Measurements from ENCODE around the gene CALY.
A peak's percentile ranks its signal among the peaks of the same experiment; 100 is the strongest.
"Not testable (repeated sequence)": the region's sequence is repeated elsewhere in the genome, so short reads cannot be mapped to it uniquely, and the experiment has no call there.

CALY gene

GRCh38 chr10:133329491-133330202, 7.0 kb downstream of the CALY start:
- ATAC-seq (peak; percentile 97), DNase-seq (peak; percentile 91)

GRCh38 chr10:133328358-133329343, 8.0 kb downstream of the CALY start:
- DNase-seq (no peak), ATAC-seq (no peak)

- ATAC-seq (no peak), DNase-seq (no peak)
Measured at GRCh38 chr10:133327651-133328357, 8.9 kb downstream of the CALY start.

GRCh38 chr10:133326745-133327650, 9.7 kb downstream of the CALY start:
- DNase-seq (no peak), ATAC-seq (no peak)

GRCh38 chr10:133326223-133326551, 10.5 kb downstream of the CALY start:
- DNase-seq, result no peak
- no peak for ATAC-seq

GRCh38 chr10:133325440-133326222, 11.1 kb downstream of the CALY start:
- ATAC-seq (no peak), DNase-seq (no peak)

- no peak for DNase-seq
- ATAC-seq, result no peak
Measured at GRCh38 chr10:133324857-133325260, 11.8 kb downstream of the CALY start.

GRCh38 chr10:133324198-133324792, 12.4 kb downstream of the CALY start:
- DNase-seq (peak; percentile 72), ATAC-seq (peak; percentile 66)

- not testable (repeated sequence) for DNase-seq, ATAC-seq
Measured at GRCh38 chr10:133322064-133322709, 14.5 kb downstream of the CALY start.

GRCh38 chr10:133320852-133321422, 15.8 kb downstream of the CALY start:
- not testable (repeated sequence) for ATAC-seq, DNase-seq

GRCh38 chr10:133318494-133319127, 18.1 kb downstream of the CALY start:
- ATAC-seq (peak; percentile 91), DNase-seq (peak; percentile 78)

- ATAC-seq, result no peak
- no peak for DNase-seq
Measured at GRCh38 chr10:133316732-133317131, 20.0 kb downstream of the CALY start.

GRCh38 chr10:133316266-133316665, 20.4 kb downstream of the CALY start:
- DNase-seq (no peak), ATAC-seq (no peak)

GRCh38 chr10:133315847-133316246, 20.8 kb downstream of the CALY start:
- DNase-seq, result no peak
- no peak for ATAC-seq

- ATAC-seq, result no peak
- DNase-seq, result no peak
Measured at GRCh38 chr10:133314911-133315310, 21.8 kb downstream of the CALY start.

- no peak for DNase-seq
Measured at GRCh38 chr10:133313192-133313591, 23.5 kb downstream of the CALY start.

GRCh38 chr10:133312769-133313145, 23.9 kb downstream of the CALY start:
- DNase-seq, result no peak

More at GRCh38 chr10:133313192-133313591, 23.5 kb downstream of the CALY start:
- no peak for ATAC-seq

GRCh38 chr10:133312016-133312768, 24.5 kb downstream of the CALY start:
- ATAC-seq (no peak), DNase-seq (no peak)

More at GRCh38 chr10:133312769-133313145, 23.9 kb downstream of the CALY start:
- no peak for ATAC-seq
